ENCODE data around the gene CCDC92.
A peak's percentile ranks its signal among the peaks of the same experiment; 100 is the strongest.
"Not testable (repeated sequence)": the region's sequence is repeated elsewhere in the genome, so short reads cannot be mapped to it uniquely, and the experiment has no call there.

Gene CCDC92

DNA sequence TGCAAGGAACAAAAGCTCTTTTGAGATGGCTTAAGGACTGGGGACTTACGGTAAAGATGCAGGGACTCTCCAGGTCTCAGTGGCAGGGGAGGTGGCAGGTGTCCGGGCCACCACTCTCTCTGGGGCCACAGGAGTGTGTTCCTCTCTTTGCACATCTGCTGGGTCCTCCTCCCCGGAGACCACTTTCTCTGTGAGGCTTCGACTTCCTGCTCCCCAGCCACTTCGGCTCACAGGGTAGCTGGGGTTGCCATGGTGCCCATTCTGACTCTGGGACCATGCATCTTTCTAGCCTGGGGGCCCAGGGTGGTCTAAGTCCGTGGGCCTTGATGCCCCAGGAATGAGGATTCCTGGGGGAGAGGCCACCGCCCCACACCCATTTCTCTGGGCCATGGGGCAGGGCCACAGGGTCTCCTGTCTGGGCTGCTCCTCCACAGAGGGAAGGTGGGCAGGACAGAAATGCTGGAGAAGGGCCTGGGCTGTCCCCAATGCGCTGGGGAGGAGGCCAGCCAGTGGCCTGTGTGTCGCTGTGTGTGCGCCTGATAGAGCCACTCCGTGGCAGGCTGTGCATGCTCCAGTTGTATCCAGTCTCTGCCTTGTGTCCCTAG lies 38.5 kb downstream of the CCDC92 start:
- no peak for DNase-seq

DNA sequence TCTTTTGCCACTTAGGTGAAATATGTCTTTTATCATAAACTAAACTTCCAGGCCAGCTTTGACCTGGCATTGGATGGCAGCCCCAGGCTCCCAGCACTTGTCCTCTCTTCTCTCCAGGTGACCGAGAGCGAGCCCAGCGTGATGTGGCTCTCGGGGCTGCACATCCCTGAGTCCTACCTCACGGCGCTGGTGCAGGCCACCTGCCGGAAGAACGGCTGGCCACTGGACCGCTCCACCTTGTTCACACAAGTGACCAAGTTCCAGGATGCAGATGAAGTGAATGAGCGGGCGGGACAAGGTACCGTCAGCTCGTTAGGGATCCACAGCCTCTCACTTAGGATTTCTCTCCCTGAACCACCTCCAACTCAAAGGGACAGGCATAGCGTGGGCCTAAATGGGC lies 39.4 kb downstream of the CCDC92 start:
- no peak for DNase-seq

DNA sequence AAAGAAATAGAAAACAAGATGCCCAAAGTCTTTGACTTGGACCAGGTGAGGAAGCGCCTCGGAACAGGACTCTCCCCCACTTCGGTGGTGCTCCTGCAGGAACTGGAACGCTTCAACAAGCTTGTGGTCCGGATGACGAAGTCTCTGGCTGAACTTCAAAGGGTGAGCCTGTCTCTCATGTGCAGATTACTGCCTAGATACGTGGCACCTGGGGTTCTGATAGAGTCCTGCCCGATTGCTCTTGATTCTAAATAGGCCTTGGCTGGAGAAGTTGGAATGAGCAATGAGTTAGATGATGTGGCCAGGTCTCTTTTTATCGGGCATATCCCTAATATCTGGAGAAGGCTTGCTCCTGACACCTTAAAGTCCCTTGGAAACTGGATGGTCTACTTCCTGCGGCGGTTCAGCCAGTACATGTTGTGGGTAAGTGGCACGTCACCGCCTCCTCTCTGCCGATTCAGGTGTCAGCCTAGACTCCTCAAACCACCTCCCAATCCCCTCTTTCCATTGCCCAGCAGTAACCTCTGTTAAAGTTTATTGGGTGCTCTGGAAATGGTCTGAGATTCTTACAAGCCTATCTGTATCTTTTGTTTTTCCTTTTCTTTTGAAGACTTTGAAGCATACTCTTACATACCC lies 40.8 kb downstream of the CCDC92 start:
- DNase-seq = peak; percentile 31

GRCh38 chr12:123929946-123930583 lies 42.6 kb downstream of the CCDC92 start:
- no peak for DNase-seq

GRCh38 chr12:123928897-123929296 lies 43.7 kb downstream of the CCDC92 start:
- DNase-seq = no peak

DNA sequence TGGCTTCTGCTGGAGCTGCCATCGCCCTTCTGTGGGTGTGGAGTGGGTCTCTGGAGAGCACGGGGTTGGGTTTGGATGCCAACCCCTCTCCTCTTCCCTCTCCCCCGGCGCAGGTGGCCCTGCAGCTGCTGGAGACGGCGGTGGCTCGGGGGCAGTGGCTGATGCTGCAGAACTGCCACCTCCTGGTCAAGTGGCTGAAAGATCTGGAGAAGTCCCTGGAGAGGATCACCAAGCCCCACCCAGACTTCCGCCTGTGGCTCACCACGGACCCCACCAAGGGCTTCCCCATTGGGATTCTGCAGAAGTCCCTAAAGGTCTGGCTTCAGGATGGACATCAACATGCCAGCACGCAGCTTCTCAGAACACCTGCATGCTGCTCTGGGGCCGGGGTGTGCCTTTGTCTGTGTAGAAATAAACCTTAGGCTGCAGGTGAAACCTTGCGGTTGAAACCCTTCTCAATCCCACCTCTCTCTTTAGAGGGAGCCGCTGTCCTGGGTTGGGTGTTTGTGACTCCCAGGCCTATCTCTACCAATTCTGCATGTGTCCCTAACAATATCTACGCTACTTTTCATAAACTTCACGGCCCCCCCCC lies 44.3 kb downstream of the CCDC92 start:
- DNase-seq = no peak

DNA sequence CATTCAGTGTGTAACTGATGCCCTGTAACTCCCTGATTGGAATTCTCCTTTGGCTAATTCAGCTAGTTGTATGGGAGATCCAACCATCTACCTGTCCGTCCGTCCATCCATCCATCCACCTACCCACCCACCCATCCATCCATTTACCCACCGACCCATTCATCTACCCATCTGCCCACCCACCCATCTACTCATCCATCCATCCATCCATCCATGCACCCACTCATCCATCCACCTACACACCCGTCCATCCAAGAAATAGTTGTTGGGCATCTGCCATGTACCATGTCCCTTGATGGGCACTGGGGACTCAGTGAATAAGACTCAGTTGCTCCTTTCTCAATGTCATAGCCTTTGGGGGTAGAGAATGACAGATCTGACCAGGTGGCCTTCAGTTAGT lies 48.1 kb downstream of the CCDC92 start:
- no peak for DNase-seq

GRCh38 chr12:123923927-123924326 lies 48.7 kb downstream of the CCDC92 start:
- no peak for DNase-seq

DNA sequence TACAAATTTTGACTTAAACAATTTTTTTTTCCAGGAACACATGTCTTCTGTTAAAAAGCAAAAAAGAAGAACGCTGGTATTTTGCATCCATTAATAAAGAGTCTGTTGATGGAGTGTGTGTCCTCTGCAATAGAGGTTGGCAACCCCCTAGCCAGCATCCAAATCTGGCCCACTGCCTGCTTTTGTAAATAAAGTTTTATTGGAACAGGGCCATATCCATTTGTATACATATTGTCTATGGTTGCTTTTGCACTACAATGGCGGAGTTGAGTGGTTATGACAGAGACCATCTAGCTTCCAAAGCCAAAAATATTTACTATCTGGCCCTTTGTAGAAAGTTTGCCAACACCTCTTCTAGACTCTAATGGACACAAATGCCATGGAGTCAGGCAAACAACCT lies 49.6 kb downstream of the CCDC92 start:
- no peak for DNase-seq

DNA sequence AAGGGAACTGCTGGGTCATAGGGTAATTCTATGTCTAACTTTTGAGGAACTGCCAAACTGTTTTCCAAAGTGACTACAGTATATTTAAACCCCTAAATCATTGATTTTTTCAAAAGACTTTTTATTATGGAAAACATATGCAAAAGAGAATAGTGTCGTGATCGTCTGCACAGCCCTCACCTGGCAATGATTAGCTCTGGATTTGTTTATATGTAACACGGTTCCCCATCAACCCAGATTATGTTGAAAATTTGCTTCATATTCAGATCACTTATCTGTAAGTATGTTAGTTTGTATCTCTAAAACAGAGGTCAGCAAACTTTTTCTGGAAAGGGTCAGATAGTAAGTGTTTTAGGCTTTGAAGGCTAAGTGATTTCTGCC lies 52.7 kb downstream of the CCDC92 start:
- DNase-seq = no peak

GRCh38 chr12:123917337-123917850 lies 55.2 kb downstream of the CCDC92 start:
- DNase-seq = no peak

DNA sequence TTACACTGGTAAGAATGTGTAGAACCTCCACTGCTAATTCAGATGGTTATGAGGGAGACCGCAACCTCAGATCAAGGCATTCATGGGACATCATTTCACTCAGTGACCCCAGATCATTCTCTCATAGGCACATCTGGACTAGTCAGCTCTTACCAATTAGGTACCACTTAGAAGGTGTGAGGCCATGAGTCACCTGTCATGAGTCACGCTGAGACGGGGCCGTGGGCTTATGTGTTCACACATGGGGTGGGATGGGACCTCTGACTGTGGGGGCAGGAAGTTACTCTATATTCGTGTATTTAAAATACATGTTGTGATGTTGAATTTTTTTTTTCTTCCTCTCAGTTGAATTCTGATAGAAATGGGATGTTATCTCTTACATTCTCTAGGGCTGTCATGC lies 55.9 kb downstream of the CCDC92 start:
- DNase-seq = no peak

DNA sequence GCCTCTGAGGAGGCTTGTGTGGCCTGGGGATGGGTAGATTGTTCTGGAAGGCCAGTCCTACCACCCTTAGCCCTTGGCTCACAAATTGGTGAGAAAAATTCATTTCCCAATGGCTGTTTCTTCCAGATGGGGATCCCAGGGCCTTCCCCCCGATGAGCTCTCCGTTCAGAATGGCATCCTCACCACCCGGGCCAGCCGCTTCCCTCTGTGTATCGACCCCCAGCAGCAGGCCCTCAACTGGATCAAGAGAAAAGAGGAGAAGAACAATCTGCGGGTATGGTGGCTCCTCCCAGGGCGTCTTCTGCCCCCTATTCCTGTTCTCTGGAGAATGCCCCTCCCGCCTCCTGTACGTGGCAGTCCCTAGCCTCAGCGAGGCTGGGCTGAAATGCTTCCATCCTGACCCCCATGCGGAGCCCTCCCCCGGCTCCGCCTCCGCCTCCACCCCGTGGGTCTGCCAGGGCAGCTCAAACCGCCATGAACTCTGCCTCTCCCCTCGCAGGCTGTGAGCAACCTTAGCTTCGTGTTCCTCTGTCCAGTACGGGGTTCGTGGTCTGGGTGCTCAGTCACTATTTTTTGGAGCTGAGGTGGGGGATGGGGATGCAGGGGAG lies 57.8 kb downstream of the CCDC92 start:
- DNase-seq = no peak

GRCh38 chr12:123912415-123913380 lies 59.9 kb downstream of the CCDC92 start:
- no peak for DNase-seq

DNA sequence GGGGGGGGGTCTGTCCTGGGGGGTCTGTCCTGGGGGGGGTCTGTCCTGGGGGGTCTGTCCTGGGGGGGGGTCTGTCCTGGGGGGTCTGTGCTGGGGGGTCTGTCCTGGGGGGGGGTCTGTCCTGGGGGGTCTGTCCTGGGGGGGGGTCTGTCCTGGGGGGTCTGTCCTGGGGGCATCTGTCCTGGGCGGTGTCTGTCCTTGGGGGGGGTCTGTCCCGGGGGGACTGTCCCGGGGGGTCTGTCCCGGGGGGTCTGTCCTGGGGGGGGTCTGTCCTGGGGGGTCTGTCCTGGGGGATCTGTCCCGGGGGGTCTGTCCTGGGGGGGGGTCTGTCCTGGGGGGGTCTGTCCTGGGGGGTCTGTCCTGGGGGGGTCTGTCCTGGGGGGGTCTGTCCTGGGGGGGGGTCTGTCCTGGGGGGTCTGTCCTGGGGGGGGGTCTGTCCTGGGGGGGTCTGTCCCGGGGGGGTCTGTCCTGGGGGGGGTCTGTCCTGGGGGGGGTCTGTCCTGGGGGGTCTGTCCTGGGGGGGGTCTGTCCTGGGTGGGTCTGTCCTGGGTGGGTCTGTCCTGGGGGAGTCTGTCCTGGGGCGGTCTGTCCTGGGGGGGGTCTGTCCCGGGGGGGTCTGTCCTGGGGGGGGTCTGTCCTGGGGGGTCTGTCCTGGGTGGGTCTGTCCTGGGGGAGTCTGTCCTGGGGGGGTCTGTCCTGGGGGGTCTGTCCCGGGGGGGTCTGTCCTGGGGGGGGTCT lies 60.8 kb downstream of the CCDC92 start:
- DNase-seq = not testable (repeated sequence)

DNA sequence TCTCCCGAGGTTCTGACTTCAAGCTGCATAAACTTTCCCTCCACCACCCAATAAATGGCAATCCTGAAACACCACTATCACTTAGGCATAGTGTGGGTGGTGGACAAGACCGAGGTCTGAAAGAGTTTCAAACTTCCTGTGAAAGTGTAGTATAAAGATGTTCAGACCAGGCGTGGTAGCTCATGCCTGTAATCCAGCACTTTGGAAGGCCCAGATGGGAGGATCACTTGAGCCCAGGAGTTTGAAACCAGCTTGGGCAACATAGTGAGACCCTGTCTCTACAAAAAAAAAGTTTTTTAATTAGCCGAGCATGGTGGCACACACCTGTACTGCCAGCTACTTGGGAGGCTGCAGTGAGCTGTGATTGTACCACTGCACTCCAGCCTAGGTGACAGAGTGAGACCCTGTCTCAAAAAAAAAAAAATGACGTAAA lies 61.9 kb downstream of the CCDC92 start:
- DNase-seq = no peak

- DNase-seq = no peak
Observed at GRCh38 chr12:123910057-123910456, 62.6 kb downstream of the CCDC92 start.

GRCh38 chr12:123908884-123909725 lies 63.5 kb downstream of the CCDC92 start:
- DNase-seq = no peak

DNA sequence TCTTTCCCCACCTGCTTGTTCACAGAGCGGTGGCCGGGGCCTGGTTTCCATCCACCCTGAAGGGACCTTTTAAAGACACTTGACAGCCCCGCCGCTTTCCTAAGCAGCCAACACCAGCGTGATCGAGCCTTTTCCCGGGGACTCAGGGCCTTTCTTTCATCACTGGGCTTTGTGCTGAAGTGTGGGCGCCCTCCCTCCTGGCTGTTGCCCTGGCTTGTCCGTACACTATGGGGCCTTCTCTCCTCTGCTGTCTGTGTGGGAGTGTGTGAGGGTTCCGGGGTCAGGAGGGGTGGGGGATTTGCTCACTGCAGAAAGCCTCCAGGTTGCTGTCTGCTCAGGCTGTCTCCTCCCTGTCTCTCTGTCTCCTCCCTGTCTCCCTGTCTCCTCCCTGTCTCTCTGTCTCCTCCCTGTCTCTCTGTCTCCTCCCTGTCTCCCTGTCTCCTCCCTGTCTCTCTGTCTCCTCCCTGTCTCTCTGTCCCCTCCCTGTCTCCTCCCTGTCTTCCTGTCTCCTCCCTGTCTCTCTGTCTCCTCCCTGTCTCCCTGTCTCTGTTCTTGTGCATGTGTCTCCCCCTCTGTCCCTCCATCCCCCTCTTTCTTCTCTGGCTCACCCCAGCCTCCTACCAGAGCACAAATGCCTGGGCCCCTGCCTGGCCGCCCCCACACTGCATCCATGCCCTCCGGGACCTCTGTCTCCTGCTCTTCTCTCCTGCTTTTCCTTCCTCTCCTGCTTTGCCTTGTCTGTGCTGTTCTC lies 64.7 kb downstream of the CCDC92 start:
- DNase-seq = no peak

Data from effector CD8-positive, alpha-beta T cell (primary cell).